NCI-H2081 (cell line): Measurements from ENCODE around the gene MVB12A.

Source experiments
- DNase-seq, 2 experiments: peaks; one replicate each; lab custom pipeline; 2025; lab: John Stamatoyannopoulos, UW

MVB12A gene

GRCh38 chr19:17404621-17405249, 15.1 kb upstream of the MVB12A start:
- no peak for DNase-seq

GRCh38 chr19:17405250-17406045, 14.4 kb upstream of the MVB12A start, which contains the start of gene BST2:
Gene BST2, minus strand, starts transcription at chr19:17405630. Its CDS starts 55 bp downstream, at chr19:17405575.
- no peak for DNase-seq

- DNase-seq = no peak
These were observed 13.6 kb upstream of the MVB12A start for GRCh38 chr19:17406046-17406886.

GRCh38 chr19:17406887-17407196, 13.0 kb upstream of the MVB12A start:
- DNase-seq = no peak

- no peak for DNase-seq
These were observed 9.9 kb upstream of the MVB12A start for GRCh38 chr19:17409990-17410389.

GRCh38 chr19:17411801-17412200, 8.0 kb upstream of the MVB12A start:
- no peak for DNase-seq

GRCh38 chr19:17414097-17414496, 5.8 kb upstream of the MVB12A start:
- no peak for DNase-seq

- no peak for DNase-seq
These were observed 4.7 kb upstream of the MVB12A start for GRCh38 chr19:17415121-17415520.

GRCh38 chr19:17418710-17419109, 1.1 kb upstream of the MVB12A start:
- no peak for DNase-seq

GRCh38 chr19:17419154-17419620, 660 bp upstream of the MVB12A start:
- DNase-seq = no peak

GRCh38 chr19:17420475-17420924, 653 bp downstream of the MVB12A start:
- DNase-seq = peak in 1 of 2 experiments; percentile 35

- DNase-seq = no peak
These were observed 2.1 kb downstream of the MVB12A start for GRCh38 chr19:17421942-17422341.

GRCh38 chr19:17423429-17424208, 3.8 kb downstream of the MVB12A start:
- DNase-seq = no peak

- no peak for DNase-seq
These were observed 5.0 kb downstream of the MVB12A start for GRCh38 chr19:17424743-17425365.

GRCh38 chr19:17429641-17430113, 9.8 kb downstream of the MVB12A start:
- DNase-seq = no peak

- DNase-seq = no peak
These were observed 11.6 kb downstream of the MVB12A start for GRCh38 chr19:17431417-17431816.

- no peak for DNase-seq
These were observed 15.4 kb downstream of the MVB12A start for GRCh38 chr19:17435218-17435617.

GRCh38 chr19:17436094-17436873, 16.4 kb downstream of the MVB12A start:
- no peak for DNase-seq

- DNase-seq = no peak
These were observed 17.0 kb downstream of the MVB12A start for GRCh38 chr19:17436874-17437267.
